ENCODE measurements around the gene GPR45.

DNA sequence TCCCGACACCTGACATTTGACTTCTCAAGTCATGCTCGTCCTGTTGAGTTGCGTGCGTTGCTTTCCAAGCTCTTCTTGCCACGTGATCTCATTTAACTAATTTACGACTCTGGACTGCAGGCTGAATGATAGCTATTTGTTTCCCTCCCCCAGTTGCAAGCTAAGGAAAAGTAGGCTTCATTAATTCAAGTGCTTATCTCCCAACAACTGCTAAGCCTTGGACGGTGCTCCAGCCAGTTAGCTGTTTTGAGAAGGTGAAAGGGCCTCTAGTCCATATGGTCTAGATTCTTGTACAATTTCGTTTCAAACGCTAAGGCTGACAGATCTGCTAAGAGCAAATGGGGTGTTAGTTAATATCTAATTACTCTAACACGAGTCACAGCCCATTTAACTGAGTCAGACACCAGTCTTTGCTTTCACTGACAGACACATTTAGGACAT, 21.1 kb downstream of the GPR45 start:
- TF ChIP-seq, protein P1, sequence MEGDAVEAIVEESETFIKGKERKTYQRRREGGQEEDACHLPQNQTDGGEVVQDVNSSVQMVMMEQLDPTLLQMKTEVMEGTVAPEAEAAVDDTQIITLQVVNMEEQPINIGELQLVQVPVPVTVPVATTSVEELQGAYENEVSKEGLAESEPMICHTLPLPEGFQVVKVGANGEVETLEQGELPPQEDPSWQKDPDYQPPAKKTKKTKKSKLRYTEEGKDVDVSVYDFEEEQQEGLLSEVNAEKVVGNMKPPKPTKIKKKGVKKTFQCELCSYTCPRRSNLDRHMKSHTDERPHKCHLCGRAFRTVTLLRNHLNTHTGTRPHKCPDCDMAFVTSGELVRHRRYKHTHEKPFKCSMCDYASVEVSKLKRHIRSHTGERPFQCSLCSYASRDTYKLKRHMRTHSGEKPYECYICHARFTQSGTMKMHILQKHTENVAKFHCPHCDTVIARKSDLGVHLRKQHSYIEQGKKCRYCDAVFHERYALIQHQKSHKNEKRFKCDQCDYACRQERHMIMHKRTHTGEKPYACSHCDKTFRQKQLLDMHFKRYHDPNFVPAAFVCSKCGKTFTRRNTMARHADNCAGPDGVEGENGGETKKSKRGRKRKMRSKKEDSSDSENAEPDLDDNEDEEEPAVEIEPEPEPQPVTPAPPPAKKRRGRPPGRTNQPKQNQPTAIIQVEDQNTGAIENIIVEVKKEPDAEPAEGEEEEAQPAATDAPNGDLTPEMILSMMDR (conservative IDR thresholded peaks at IDR 0.05 in 1 of 2, IDR thresholded peaks at IDR 0.05 in 1 of 2; ENCODE audit: extremely low read depth in 1 of 2, insufficient read depth in 1 of 2, low read depth in 1 of 2, low read length in 2 of 2): no peak
- TF ChIP-seq EZH2 (IDR thresholded peaks at IDR 0.05; ENCODE audit: borderline replicate concordance, low read length): no peak
